Measurements from ENCODE around the gene SLC26A5.

SLC26A5 gene

DNA sequence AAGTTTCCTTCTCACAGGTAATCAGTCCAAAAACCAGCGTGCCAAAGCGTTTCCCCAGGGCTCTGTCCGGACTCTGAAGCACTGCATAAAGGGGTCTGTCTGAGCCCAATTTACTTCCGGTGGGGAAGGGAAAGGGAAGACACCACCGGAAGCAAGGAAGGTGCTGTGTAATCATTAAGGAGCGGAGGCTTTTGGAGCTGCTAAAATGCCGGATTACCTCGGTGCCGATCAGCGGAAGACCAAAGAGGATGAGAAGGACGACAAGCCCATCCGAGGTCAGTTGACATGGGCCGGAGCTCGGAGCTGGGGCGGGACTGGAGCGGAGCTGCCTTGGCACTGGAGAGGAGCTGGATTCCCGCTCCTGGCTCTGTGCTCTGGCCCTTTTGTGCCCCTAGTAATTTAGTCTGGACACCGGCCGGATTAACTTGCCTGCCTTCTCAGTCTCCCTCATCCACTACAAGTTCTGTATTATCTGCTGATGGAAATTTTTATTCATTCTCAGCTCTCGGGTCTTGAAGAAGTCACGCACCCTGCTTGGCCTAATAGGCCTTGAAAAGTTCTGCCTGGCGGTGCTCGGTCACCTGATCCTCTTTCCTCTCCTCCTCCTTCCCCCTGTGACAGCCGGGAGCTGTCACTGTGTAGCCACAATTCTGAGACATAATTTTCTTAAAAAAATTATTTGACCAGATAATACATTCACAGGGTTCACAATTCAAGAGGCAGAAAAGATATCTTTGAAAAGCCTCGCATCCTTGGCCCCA, 98.3 kb downstream of the SLC26A5 start, which contains the start of gene PSMC2:
PSMC2 (plus strand) TSS at position 137 of the 761 bp plus-strand sequence; CDS start at position 206, 69 bp downstream.
- DNase-seq, result peak; percentile 58

DNA sequence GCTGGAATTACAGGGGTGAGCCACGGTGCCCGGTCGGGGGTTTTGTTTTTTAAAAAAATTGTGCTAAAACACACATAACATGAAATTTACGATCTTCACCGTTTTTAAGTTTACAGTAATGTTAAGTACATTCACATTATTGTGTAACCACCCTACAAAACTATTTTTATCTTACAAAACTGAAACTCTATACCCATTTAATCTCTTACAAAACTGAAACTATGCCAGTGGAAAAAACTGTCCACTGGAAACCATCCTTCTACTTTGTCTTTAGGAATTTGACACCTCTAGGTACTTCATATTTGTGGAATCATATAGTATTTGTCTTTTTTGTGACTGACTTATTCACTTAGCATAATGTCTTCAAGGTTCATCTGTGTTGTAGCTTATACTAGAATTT, 99.6 kb downstream of the SLC26A5 start:
- DNase-seq, result no peak

DNA sequence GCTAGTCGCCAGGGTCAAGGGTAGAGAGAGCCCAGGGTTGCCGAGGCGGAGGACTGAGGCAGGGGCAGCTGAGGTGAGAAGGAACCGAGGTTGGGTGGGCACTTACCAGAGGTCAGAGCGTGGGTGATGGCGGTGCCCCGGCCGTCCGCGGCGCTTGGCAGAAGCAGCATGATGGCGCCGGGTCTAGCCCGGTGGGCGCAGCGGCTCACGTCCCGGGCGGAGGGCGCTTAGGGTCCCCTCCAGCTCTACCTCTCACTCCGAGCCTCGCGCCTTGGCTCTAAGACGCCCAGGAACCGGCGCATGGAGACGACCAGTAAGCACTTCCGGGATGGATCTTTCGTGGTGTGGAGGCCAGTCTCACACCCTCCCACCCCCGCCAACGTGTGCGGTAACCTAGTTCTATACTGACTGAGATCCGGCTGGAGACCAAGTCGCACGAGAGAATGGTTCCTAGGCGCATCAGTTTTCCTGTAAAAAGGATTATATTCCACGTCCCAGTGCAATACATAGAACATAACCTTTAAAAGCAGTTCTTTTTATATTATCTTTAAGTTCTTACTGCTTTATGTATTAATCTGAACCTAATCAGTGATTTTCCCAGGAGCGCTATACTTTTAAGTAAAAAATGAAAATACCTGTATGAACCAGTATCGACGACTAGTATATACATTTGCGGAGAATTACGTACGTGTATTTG, 101.4 kb downstream of the SLC26A5 start, which contains the start of gene DNAJC2:
DNAJC2 (minus strand) TSS at position 315 of the 697 bp plus-strand sequence; CDS start at position 170, 145 bp downstream.
- peak; percentile 52 for DNase-seq

DNA sequence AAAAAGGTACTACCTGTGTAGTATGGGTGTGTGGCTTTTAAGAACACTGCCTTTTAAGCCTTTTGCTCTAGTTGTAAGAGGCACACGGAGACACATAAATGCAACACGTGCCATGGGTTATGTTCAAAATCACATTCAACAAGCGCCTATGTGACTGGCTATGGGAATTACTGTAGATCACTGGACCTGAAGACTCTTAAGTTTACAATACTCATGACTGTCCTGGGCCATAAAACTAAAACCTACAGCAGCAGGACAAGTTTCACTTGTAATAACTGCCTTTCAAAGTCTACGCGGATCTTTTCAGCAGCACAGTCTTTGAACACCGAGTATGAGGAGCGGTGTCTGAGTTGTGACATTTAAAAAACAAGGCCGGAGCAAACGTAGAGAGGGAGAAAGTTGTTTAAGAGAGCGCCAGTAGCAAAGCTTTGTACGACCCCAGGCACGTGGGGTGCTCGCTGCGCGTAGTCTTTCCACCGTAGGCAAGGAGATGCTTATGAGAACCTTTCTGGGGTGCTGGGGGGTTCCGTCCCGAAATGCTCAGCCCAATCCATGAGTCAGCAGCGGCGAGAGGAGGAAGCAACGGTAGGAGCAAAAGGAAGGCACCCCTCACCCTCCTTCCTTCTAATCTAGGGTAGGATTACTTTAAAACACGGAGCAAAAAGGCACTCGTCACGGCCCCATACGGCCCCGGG, 102.1 kb downstream of the SLC26A5 start:
- DNase-seq, result no peak

DNA sequence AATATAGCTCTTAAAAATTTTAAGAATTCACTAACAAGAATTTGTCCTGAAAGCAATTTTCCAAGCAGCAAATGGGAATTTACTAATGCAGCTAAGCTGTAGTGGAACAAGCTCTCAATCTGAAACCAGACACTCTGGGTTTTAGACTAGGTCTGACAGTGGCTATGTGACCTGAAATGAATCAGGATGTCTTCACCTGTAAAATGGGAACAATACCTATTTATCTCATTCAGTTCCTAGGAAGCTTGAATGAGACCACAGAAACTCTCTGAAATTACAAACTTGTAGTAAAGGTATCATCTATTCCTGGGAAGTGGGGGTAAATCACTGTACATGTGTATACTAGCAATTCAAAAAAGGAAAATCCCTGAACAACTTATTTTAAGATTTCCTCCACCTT, 102.7 kb downstream of the SLC26A5 start:
- no peak for DNase-seq

DNA sequence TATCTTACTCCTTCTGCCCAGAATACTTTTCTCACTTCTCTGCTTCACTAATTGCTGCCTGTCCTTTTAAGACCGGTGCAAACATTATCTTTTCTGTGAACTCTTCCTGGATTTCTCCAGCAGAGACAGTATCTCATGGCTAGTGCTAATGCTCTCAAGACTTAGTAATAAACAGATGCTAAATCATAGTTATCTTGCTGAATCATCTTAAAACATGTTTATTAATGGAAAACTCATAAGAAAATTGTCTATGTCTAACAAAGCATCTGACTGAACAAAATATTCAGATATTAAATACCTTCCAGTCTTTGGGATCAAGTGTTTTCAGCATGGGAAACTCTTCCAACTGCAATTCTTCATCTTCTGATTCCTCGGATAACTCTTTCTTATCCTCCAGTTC, 104.5 kb downstream of the SLC26A5 start:
- no peak for DNase-seq

DNA sequence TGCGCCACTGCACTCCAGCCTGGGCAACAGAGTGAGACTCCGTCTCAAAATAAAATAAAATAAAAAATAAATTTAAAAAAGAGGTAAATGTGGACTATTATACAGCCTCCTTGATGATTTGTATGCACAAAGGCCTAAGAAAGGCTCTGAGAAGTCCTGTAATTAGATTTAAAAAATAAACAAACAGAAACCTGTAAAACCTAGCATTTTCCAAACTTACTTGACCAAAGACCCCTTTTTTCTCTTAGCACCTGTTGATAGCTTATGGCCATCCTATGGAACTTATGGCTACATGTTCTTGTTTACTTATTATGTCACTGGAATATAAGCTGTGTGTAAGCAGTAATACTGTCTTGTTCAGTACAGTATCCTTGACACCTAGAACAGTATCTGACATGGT, 107.1 kb downstream of the SLC26A5 start:
- no peak for DNase-seq

DNA sequence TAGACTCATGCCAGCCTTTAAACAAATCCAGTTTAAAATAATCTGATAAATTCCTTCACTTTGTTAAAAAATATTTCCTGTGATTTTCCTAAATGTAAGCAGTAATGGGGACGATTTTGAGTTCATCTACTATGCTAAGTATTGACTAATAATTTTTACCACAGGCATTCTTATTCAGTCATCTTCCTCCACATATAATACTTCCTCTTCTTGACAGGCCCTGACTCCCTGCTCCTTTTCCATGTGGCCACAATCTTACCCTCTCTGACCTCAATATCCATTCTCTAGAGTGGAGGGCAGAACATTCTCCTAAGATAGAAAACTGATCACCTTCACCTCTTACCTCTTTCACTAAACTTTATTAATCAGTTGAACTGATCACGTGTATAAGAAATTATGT, 109.2 kb downstream of the SLC26A5 start:
- no peak for DNase-seq

DNA sequence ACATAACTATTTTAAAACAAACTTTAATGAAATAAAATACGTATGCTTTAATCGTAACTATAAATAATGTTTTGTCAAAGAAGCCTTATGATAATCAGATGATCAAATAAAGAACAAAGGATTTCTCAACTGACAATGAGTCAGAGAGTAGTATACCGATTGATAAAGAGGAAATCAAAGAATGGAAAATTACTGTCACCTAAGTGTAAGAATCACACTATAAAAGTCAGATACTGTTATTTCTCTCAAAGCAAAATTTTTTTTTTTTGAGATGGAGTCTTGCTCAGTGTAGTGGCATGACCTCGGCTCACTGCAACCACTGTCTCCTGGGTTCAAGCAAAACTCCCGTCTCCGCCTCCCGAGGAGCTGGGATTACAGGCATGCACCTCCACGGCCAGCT, 120.3 kb downstream of the SLC26A5 start:
- DNase-seq, result no peak

Measured in NCI-H1436 treated with DMSO at 0.1 percent for 48 hours (cell line).